Mucosa of descending colon (tissue), 3 donors: ENCODE measurements around the gene BCL2L15. TPM values are rescaled to one million over a fixed set of nuclear protein-coding genes. Genes with fewer than 3 reads are reported as not detected.
"Not testable (repeated sequence)": the region's sequence is repeated elsewhere in the genome, so short reads cannot be mapped to it uniquely, and the experiment has no call there.

ENCODE experiments used
- ATAC-seq: fragments of 200-7000 bp; cut with Tn5 transposase; one replicate; pipeline ENCODE4 v1.9.1; 2020; ENCODE audit warnings: mild to moderate bottlenecking, moderate library complexity
- DNase-seq, 3 donors: peaks; one replicate each; pipeline ENCODE4 v3.0.0-alpha.2; 2020
- H3K36me3 ChIP-seq: fragments of 200-600 bp; one replicate; pipeline ENCODE4 v1.8.0; 2021; ENCODE audit warnings: low read depth, mild to moderate bottlenecking
- H3K4me1 ChIP-seq: fragments of 200-600 bp; one replicate; pipeline ENCODE4 v1.8.0; 2021; ENCODE audit warnings: low read depth, mild to moderate bottlenecking
- H3K4me3 ChIP-seq: fragments of 200-600 bp; one replicate; pipeline ENCODE4 v1.8.0; 2021; ENCODE audit warnings: mild to moderate bottlenecking
- H3K9me3 ChIP-seq: fragments of 200-600 bp; one replicate; pipeline ENCODE4 v1.8.0; 2021; ENCODE audit warnings: mild to moderate bottlenecking
- intact Hi-C, 2 donors: fragments of 100-400 bp; cut with DNase I in 1 of 2; cut with micrococcal nuclease in 1 of 2; formaldehyde crosslinking; loops; one replicate each; pipeline versions ENCODE4 v1.11.0 to v1.11.1; 2022; cut with DNase I, micrococcal nuclease
- total RNA-seq, 3 donors: library from RNA; stranded (reverse); fragmentation: NEBNext Ultra II Directional in 2 of 3; extraction: Animal tissue kit (Norgen Biotek cat#: 25700) in 2 of 3; gene quantifications; one replicate each; pipeline versions ENCODE4 v1.2.1 to v1.2.4, GENCODE V29; 2021 to 2023
- TF ChIP-seq, protein P1 (sequence below): fragments of 200-600 bp; IDR thresholded peaks from one replicate; pipeline ENCODE4 v1.8.0; 2022; ENCODE audit warnings: antibody characterized with exemption, mild to moderate bottlenecking
- donor health status: DM: no; HTN: no; CAD: no; lungs with moderate emphysema.
- donor health status: DM: no; HTN: no; CAD: no.
- donor health status: DM: no; HTN: yes; CAD: no.

The BCL2L15 gene
- total RNA-seq, 3 donors from 2014 or later, result 72.4 to 197 (median 153) TPM

DNA sequence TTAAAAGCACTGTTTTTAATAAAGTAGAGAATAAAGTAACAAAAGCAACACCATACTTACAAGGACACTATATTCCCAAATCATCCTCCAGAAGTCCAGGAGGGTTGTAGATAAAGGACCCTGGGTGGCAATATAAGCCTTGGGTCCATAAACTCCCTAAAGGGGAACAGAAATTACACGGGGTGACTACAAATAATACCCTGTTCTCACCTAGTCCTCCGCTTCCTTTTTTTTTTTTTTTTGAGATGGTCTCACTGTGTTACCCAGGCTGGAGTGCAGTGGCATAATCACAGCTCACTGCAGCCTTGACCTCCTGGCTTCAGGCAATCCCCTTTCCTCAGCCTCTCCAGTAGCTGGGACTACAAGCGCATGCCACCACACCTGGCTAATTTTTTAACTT, 29.0 kb downstream of the BCL2L15 start:
- H3K4me3 ChIP-seq, result no peak overlapping the region
- H3K9me3 ChIP-seq, result no peaks in the 10 kb centered on the region
- TF ChIP-seq, protein P1, sequence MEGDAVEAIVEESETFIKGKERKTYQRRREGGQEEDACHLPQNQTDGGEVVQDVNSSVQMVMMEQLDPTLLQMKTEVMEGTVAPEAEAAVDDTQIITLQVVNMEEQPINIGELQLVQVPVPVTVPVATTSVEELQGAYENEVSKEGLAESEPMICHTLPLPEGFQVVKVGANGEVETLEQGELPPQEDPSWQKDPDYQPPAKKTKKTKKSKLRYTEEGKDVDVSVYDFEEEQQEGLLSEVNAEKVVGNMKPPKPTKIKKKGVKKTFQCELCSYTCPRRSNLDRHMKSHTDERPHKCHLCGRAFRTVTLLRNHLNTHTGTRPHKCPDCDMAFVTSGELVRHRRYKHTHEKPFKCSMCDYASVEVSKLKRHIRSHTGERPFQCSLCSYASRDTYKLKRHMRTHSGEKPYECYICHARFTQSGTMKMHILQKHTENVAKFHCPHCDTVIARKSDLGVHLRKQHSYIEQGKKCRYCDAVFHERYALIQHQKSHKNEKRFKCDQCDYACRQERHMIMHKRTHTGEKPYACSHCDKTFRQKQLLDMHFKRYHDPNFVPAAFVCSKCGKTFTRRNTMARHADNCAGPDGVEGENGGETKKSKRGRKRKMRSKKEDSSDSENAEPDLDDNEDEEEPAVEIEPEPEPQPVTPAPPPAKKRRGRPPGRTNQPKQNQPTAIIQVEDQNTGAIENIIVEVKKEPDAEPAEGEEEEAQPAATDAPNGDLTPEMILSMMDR, result no peak
- intact Hi-C loops, result no loop called here
- H3K36me3 ChIP-seq, result no peaks in the 10 kb centered on the region
- ATAC-seq (peak; percentile 45), DNase-seq (no peak)
- H3K4me1 ChIP-seq, result no peaks in the 10 kb centered on the region

DNA sequence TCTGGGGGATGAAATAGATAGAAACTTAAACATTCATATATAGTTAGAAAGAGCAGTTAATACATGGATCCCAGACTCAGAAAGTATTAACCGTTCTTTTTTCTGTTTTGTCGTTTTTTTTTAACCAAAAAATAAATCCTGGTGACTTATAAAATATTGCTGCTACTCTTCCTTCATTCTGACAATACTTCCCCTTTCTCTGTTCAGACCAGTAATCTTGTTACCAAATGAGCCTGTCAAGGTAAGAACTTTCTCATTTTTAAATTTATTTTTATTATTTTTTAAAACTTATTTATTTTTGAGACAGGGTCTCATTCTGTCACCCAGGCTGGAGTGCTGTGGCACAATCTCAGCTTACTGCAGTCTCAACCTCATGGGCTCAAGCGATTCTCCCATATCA, 29.6 kb downstream of the BCL2L15 start:
- Histone ChIP-seq H3K4me1 (no peaks in the 10 kb centered on the region), H3K36me3 (no peaks in the 10 kb centered on the region), H3K4me3 (no peak overlapping the region), H3K9me3 (no peaks in the 10 kb centered on the region)
- intact Hi-C loops, result no loop called here
- no peak for ATAC-seq
- TF ChIP-seq, protein P1, result no peak
- DNase-seq, result no peak

DNA sequence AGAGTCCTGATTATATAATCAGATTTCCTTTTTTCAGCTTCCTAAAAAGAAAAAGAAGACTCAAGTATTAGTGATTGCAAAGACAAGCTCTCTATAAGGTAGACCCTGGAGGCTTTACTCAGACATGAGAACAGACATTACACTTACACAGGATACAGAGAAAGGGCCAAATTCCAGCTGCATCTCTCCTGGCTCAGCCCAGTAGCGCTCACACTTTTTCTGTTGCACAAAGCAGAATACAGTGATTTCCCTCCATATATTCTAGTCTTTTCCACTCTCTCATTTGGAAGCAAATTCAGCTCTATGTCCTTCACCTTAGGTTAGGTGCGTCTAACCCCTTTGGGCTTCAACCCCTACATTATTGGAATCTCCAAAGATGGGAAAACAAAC, 31.0 kb downstream of the BCL2L15 start:
- no peak for DNase-seq
- Histone ChIP-seq H3K4me1 (no peaks in the 10 kb centered on the region), H3K4me3 (no peak overlapping the region), H3K9me3 (no peaks in the 10 kb centered on the region), H3K36me3 (no peaks in the 10 kb centered on the region)
- no peak for ATAC-seq
- intact Hi-C loops, result no loop called here
- TF ChIP-seq, protein P1, result no peak

DNA sequence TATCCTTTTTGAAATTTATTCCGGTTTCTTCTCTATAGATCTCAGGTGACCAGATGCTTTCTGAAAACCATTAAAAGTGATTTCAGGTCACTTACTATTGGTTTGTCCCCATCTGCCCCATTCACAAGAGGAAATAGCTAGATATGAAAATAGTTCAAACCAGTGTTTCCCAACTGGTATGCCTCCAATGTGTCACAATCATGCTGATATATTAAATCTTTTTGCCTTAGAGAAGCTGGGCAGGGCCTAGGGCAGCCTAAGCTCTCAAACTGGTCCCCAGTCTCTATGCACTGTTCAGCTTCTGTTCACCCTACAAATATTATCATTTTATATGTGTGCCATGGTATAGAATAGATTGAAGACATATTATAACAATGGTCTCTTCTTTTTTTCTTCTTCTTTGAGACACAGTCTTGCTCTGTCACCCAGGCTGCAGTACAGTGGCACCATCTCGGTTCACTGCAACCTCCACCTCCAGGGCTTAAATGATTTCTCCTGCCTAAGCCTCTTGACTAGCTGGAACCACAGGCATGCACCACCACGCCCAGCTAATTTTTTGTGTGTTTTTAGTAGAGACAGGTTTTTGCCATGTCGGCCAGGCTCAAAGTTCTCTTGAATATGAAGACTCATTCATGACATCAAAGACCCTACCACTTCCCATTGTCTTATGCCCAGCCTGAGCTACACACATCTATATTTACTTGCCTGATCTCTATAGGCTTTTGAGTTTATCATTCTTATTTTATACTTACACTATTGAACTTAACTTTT, 31.6 kb downstream of the BCL2L15 start:
- TF ChIP-seq, protein P1, result no peak
- intact Hi-C loops, result no loop called here
- no peak for ATAC-seq
- H3K36me3 ChIP-seq, result no peaks in the 10 kb centered on the region
- H3K4me3 ChIP-seq, result no peak overlapping the region
- H3K4me1 ChIP-seq, result no peaks in the 10 kb centered on the region
- no peak for DNase-seq
- no peaks in the 10 kb centered on the region for H3K9me3 ChIP-seq

DNA sequence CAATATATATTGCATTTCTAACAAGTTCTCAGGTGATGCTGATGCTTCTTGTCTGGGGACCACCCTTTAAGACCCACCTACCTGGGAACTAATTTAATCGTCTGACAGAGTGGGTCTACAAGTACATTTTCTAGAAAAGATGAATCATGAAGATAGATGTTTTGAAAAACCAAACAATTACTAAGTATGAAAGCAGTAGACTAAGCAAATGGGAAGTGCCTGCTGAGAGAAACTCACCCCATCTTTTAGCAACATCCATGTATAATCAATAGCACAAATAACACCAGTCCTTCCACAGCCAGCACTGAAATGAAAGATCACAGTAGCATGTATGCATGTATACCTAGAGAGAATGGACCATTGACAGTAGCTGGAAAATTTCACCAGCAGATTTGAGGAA, 33.1 kb downstream of the BCL2L15 start:
- H3K4me3 ChIP-seq, result no peak overlapping the region
- intact Hi-C loops, result no loop called here
- H3K9me3 ChIP-seq, result no peaks in the 10 kb centered on the region
- ATAC-seq (no peak), DNase-seq (no peak)
- no peaks in the 10 kb centered on the region for H3K4me1 ChIP-seq
- no peaks in the 10 kb centered on the region for H3K36me3 ChIP-seq
- TF ChIP-seq, protein P1, result no peak

DNA sequence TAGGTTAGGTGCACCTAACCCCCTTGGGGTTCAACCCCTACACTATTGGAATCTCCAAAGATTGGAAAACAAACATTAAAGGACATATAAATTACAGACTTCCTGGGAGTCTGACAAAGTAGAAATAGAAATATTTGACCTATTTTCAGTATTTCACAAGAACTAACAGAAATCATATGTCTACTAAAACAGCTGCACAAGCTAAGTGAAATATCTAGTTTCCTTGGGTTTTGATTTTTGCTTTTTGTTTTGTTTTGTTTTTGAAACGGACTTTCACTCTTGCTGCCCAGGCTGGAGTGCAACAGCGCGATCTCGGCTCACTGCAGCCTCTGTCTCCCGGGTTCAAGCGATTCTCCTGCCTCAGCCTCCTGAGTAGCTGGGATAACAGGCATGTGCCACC, 34.7 kb downstream of the BCL2L15 start:
- H3K4me3 ChIP-seq, ATAC-seq, H3K9me3 ChIP-seq, H3K36me3 ChIP-seq, DNase-seq, H3K4me1 ChIP-seq, intact Hi-C loops: not testable (repeated sequence)
